Measurements from ENCODE around the gene ZSCAN18. TPM values are rescaled to one million over a fixed set of nuclear protein-coding genes. Genes with fewer than 3 reads are reported as not detected.
"Not testable (repeated sequence)": the region's sequence is repeated elsewhere in the genome, so short reads cannot be mapped to it uniquely, and the experiment has no call there.

Gene ZSCAN18
- total RNA-seq: 10 to 100 TPM; 29.3 to 30.7 TPM
- total RNA-seq: 16.7 to 22.8 reads per million in 2 donors

- Mint-ChIP-seq H3K36me3 (ENCODE audit: low read depth) (peaks cover 3% of the 10 kb centered on the region), H3K27me3 (no peaks in the 10 kb centered on the region), H3K27ac (peak within 1 kb of the TSS; percentile 94), H3K4me3 (peak within 1 kb of the TSS; percentile 82), H3K4me1 (peaks cover 5% of the 10 kb centered on the region)
- peak; percentile 96 for ATAC-seq
- DNase-seq: peak; percentile 83 to 96 (median 95)
- H3K9me3 ChIP-seq (ENCODE audit: control insufficient read depth, low read length, poor library complexity, severe bottlenecking): peaks cover 15% of the 10 kb centered on the region
These were observed at the start of gene ZSCAN18 for GRCh38 chr19:58097781-58098681. ZSCAN18 (minus strand) TSS chr19:58098231; CDS start chr19:58090267, 7,964 bp downstream.

GRCh38 chr19:58147475-58147874 lies 49.4 kb upstream of the ZSCAN18 start:
- not testable (repeated sequence) for H3K4me1 Mint-ChIP-seq; H3K27me3 Mint-ChIP-seq; H3K36me3 Mint-ChIP-seq (ENCODE audit: low read depth); H3K27ac Mint-ChIP-seq; H3K4me3 Mint-ChIP-seq; ATAC-seq; DNase-seq
- H3K9me3 ChIP-seq (ENCODE audit: control insufficient read depth, low read length, poor library complexity, severe bottlenecking): peaks cover 16% of the 10 kb centered on the region

- Mint-ChIP-seq H3K4me3 (no peak overlapping the region), H3K4me1 (peaks cover 6% of the 10 kb centered on the region), H3K27ac (peak overlapping the region; percentile 6), H3K36me3 (ENCODE audit: low read depth) (peaks cover 7% of the 10 kb centered on the region), H3K27me3 (no peaks in the 10 kb centered on the region)
- no peak for ATAC-seq
- peaks cover 18% of the 10 kb centered on the region for H3K9me3 ChIP-seq (ENCODE audit: control insufficient read depth, low read length, poor library complexity, severe bottlenecking)
- DNase-seq: no peak
These were observed 47.8 kb upstream of the ZSCAN18 start for GRCh38 chr19:58145849-58146248.

- no peak overlapping the region for H3K4me3 Mint-ChIP-seq
- peaks cover 56% of the 10 kb centered on the region for H3K9me3 ChIP-seq (ENCODE audit: control insufficient read depth, low read length, poor library complexity, severe bottlenecking)
- no peak for ATAC-seq
- peaks cover 18% of the 10 kb centered on the region for H3K36me3 Mint-ChIP-seq (ENCODE audit: low read depth)
- DNase-seq: no peak
- no peak overlapping the region for H3K27ac Mint-ChIP-seq
- no peaks in the 10 kb centered on the region for H3K4me1 Mint-ChIP-seq
- no peaks in the 10 kb centered on the region for H3K27me3 Mint-ChIP-seq
These were observed 36.2 kb upstream of the ZSCAN18 start for GRCh38 chr19:58134244-58134643.

- no peaks in the 10 kb centered on the region for H3K27me3 Mint-ChIP-seq
- H3K9me3 ChIP-seq (ENCODE audit: control insufficient read depth, low read length, poor library complexity, severe bottlenecking): peaks cover 76% of the 10 kb centered on the region
- H3K4me1 Mint-ChIP-seq: no peaks in the 10 kb centered on the region
- no peak overlapping the region for H3K27ac Mint-ChIP-seq
- H3K36me3 Mint-ChIP-seq (ENCODE audit: low read depth): peaks cover 8% of the 10 kb centered on the region
- H3K4me3 Mint-ChIP-seq: no peak overlapping the region
- ATAC-seq (no peak), DNase-seq (no peak)
These were observed 31.3 kb upstream of the ZSCAN18 start for GRCh38 chr19:58129284-58129683.

GRCh38 chr19:58128041-58128685 lies 30.1 kb upstream of the ZSCAN18 start:
- peaks cover 69% of the 10 kb centered on the region for H3K9me3 ChIP-seq (ENCODE audit: control insufficient read depth, low read length, poor library complexity, severe bottlenecking)
- H3K27me3 Mint-ChIP-seq: no peaks in the 10 kb centered on the region
- no peaks in the 10 kb centered on the region for H3K4me1 Mint-ChIP-seq
- no peak for ATAC-seq
- no peak overlapping the region for H3K4me3 Mint-ChIP-seq
- H3K27ac Mint-ChIP-seq: no peak overlapping the region
- H3K36me3 Mint-ChIP-seq (ENCODE audit: low read depth): peaks cover 4% of the 10 kb centered on the region
- DNase-seq: no peak

GRCh38 chr19:58123354-58123753 lies 25.3 kb upstream of the ZSCAN18 start:
- no peak for ATAC-seq
- no peaks in the 10 kb centered on the region for H3K27me3 Mint-ChIP-seq
- no peaks in the 10 kb centered on the region for H3K36me3 Mint-ChIP-seq (ENCODE audit: low read depth)
- no peak for DNase-seq
- H3K4me3 Mint-ChIP-seq: no peak overlapping the region
- H3K4me1 Mint-ChIP-seq: no peaks in the 10 kb centered on the region
- H3K27ac Mint-ChIP-seq: no peak overlapping the region
- peaks cover 55% of the 10 kb centered on the region for H3K9me3 ChIP-seq (ENCODE audit: control insufficient read depth, low read length, poor library complexity, severe bottlenecking)

- H3K4me3 Mint-ChIP-seq: no peak overlapping the region
- no peak for DNase-seq
- H3K27me3 Mint-ChIP-seq: no peaks in the 10 kb centered on the region
- peaks cover 31% of the 10 kb centered on the region for H3K9me3 ChIP-seq (ENCODE audit: control insufficient read depth, low read length, poor library complexity, severe bottlenecking)
- H3K36me3 Mint-ChIP-seq (ENCODE audit: low read depth): no peaks in the 10 kb centered on the region
- H3K4me1 Mint-ChIP-seq: no peaks in the 10 kb centered on the region
- ATAC-seq: no peak
- H3K27ac Mint-ChIP-seq: no peak overlapping the region
These were observed 21.1 kb upstream of the ZSCAN18 start for GRCh38 chr19:58118979-58119733.

- Mint-ChIP-seq H3K36me3 (ENCODE audit: low read depth) (no peaks in the 10 kb centered on the region), H3K27me3 (no peaks in the 10 kb centered on the region), H3K27ac (no peak overlapping the region), H3K4me3 (peak overlapping the region; percentile 0), H3K4me1 (no peaks in the 10 kb centered on the region)
- DNase-seq (no peak), ATAC-seq (no peak)
- peaks cover 30% of the 10 kb centered on the region for H3K9me3 ChIP-seq (ENCODE audit: control insufficient read depth, low read length, poor library complexity, severe bottlenecking)
These were observed 20.0 kb upstream of the ZSCAN18 start for GRCh38 chr19:58117841-58118575.

GRCh38 chr19:58108546-58108817 lies 10.5 kb upstream of the ZSCAN18 start:
- Mint-ChIP-seq H3K4me3 (no peak overlapping the region), H3K36me3 (ENCODE audit: low read depth) (no peaks in the 10 kb centered on the region), H3K4me1 (no peaks in the 10 kb centered on the region), H3K27ac (no peak overlapping the region), H3K27me3 (no peaks in the 10 kb centered on the region)
- peaks cover 25% of the 10 kb centered on the region for H3K9me3 ChIP-seq (ENCODE audit: control insufficient read depth, low read length, poor library complexity, severe bottlenecking)
- DNase-seq: no peak
- no peak for ATAC-seq

- Mint-ChIP-seq H3K36me3 (ENCODE audit: low read depth) (no peaks in the 10 kb centered on the region), H3K4me1 (no peaks in the 10 kb centered on the region), H3K27me3 (no peaks in the 10 kb centered on the region), H3K4me3 (no peak overlapping the region), H3K27ac (no peak overlapping the region)
- ATAC-seq (no peak), DNase-seq (no peak)
- peaks cover 25% of the 10 kb centered on the region for H3K9me3 ChIP-seq (ENCODE audit: control insufficient read depth, low read length, poor library complexity, severe bottlenecking)
These were observed 9.9 kb upstream of the ZSCAN18 start for GRCh38 chr19:58107778-58108545.

GRCh38 chr19:58098682-58098998 lies 609 bp upstream of the ZSCAN18 start:
- peaks cover 19% of the 10 kb centered on the region for H3K9me3 ChIP-seq (ENCODE audit: control insufficient read depth, low read length, poor library complexity, severe bottlenecking)
- ATAC-seq: no peak
- Mint-ChIP-seq H3K36me3 (ENCODE audit: low read depth) (peaks cover 3% of the 10 kb centered on the region), H3K27ac (peak overlapping the region; percentile 94), H3K4me3 (peak overlapping the region; percentile 82), H3K27me3 (no peaks in the 10 kb centered on the region), H3K4me1 (peaks cover 5% of the 10 kb centered on the region)
- no peak for DNase-seq
